Measurements from ENCODE around the gene HIP1R.

GRCh38 chr12:122844366-122844971 is 9.2 kb downstream of the HIP1R start:
- TF ChIP-seq CTCF (IDR thresholded peaks at IDR 0.05 in 8 of 11, conservative IDR thresholded peaks at IDR 0.05 in 3 of 11) (no peak), POLR2A (IDR thresholded peaks at IDR 0.05) (no peak)
